Neural progenitor cell (in vitro differentiated cells): ENCODE results near the gene ANKFY1.

Experiments
- EZH2phosphoT487 ChIP-seq: fragments of 200-600 bp; sonication (generic); IDR thresholded peaks from 2 replicates; pipeline ENCODE4 v1.6.1; 2017; ENCODE audit warnings: antibody characterized with exemption
- TF ChIP-seq, protein P1 (sequence below): fragments of 200-600 bp; sonication (generic); IDR thresholded peaks from 2 replicates; pipeline ENCODE4 v1.5.1; 2017; ENCODE audit warnings: antibody characterized with exemption, mild to moderate bottlenecking

DNA sequence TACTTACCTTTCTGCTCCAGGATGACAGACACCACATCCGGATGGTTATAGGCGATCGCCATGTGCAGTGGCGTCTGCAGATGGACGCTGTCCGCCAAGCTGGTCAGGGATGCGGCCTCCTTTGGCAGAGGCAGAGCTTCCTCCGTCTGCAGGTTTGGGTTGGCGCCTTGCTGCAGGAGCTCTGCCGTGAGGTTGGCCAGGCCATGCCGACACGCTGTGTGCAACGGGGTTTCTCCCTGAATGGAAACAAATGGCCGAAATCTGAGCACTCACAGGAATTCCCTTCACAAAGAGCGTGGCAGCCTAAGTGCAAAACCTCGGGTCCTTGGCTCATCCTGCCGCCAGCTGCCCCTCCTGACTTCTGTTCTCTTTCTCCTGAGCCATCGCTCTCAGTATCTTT is 79.0 kb downstream of the ANKFY1 start:
- TF ChIP-seq EZH2phosphoT487 = no peak
- TF ChIP-seq, protein P1, sequence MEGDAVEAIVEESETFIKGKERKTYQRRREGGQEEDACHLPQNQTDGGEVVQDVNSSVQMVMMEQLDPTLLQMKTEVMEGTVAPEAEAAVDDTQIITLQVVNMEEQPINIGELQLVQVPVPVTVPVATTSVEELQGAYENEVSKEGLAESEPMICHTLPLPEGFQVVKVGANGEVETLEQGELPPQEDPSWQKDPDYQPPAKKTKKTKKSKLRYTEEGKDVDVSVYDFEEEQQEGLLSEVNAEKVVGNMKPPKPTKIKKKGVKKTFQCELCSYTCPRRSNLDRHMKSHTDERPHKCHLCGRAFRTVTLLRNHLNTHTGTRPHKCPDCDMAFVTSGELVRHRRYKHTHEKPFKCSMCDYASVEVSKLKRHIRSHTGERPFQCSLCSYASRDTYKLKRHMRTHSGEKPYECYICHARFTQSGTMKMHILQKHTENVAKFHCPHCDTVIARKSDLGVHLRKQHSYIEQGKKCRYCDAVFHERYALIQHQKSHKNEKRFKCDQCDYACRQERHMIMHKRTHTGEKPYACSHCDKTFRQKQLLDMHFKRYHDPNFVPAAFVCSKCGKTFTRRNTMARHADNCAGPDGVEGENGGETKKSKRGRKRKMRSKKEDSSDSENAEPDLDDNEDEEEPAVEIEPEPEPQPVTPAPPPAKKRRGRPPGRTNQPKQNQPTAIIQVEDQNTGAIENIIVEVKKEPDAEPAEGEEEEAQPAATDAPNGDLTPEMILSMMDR = no peak
